ENCODE results near the gene MSI2.
A peak's percentile ranks its signal among the peaks of the same experiment; 100 is the strongest.

DNA sequence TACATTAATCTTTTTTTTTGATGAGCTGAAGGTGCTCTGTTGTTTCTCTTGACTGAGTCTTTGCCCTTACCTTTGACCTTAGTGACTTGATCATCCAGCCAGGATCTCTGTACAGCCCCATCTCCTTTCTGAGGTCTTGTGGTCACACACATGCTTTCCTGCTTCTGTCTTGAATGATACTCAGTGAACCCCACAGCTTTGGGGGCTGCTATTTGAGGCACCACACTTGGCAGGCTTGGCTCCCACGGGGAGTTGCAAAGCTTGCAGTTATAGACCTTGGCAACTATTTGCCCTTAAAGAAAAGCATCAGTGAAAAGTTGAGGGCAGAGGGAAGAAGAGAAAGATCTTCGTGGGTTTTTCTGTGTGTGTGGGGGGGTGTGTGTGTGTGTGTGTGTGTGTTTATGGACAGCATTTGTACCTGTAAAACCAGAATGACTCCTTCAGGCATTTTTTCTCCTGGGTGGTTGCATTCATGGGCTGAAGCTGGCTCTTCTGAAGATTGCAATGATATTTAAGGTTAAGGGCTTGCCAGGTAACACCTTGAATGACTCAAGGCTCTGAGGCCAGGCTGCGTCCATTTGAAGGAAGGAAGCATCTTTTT lies 101.6 kb downstream of the MSI2 start:
- no peak for TF ChIP-seq POLR2A (IDR thresholded peaks at IDR 0.05)
- peak; percentile 53 for TF ChIP-seq POLR2AphosphoS5 (IDR thresholded peaks at IDR 0.05)
